Endothelial cell of umbilical vein (primary cell): ENCODE measurements around the gene ATP6V1F.

Source experiments
- EZH2 ChIP-seq: IDR thresholded peaks from 2 replicates; pipeline ENCODE4 v1.6.1; 2012; ENCODE audit warnings: borderline replicate concordance, low read depth, mild to moderate bottlenecking, moderate library complexity, low read length, inconsistent platforms; ENCODE audit not compliant: severe bottlenecking
- MAX ChIP-seq: IDR thresholded peaks from 2 replicates; pipeline ENCODE4 v1.6.1; 2011; ENCODE audit not compliant: insufficient read depth, insufficient read length
- MYC ChIP-seq: IDR thresholded peaks from one replicate; pipeline ENCODE4 v1.6.1; 2011; ENCODE audit warnings: mild to moderate bottlenecking, low read depth, low read length
- POLR2A ChIP-seq: IDR thresholded peaks from 2 replicates; pipeline ENCODE4 v1.6.1; 2012; ENCODE audit warnings: low read depth, mild to moderate bottlenecking, control low read depth, low read length
- POLR2AphosphoS5 ChIP-seq: IDR thresholded peaks from 2 replicates; pipeline ENCODE4 v1.6.1; 2012; ENCODE audit warnings: low read depth, mild to moderate bottlenecking, control low read depth, low read length, moderate library complexity; ENCODE audit not compliant: insufficient read depth
- TF ChIP-seq, protein P1 (sequence below), 2 donors: IDR thresholded peaks; 1 replicate in 1 of 2; 2 replicates in 1 of 2; pipeline ENCODE4 v1.5.1; 2011; ENCODE audit warnings: low read length in 2 of 2, mild to moderate bottlenecking in 2 of 2, moderate library complexity in 2 of 2, control low read depth in 1 of 2, inconsistent platforms in 1 of 2, low read depth in 1 of 2; ENCODE audit not compliant: insufficient read depth in 1 of 2; ENCODE audit errors: extremely low read depth in 1 of 2

DNA sequence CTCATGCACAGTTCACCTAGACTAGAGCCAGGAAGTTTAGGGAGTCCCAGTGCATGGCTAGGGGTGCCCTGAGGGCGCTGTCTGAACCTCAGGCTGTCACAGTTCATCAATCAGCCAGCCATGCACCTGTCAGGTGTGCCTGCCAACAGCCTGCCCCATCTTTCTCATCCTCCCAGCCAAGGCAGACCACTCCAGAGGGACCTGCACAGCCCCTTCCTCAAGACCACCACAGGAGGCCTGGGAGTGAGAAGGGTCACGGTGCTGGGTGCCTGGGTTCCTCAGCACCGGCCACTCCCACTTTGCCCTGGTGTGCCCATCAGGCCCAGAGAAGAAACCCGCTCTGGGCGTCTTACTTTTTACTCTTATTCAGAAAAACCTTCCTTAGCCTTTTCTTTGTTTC lies 8.4 kb downstream of the ATP6V1F start:
- TF ChIP-seq, protein P1, sequence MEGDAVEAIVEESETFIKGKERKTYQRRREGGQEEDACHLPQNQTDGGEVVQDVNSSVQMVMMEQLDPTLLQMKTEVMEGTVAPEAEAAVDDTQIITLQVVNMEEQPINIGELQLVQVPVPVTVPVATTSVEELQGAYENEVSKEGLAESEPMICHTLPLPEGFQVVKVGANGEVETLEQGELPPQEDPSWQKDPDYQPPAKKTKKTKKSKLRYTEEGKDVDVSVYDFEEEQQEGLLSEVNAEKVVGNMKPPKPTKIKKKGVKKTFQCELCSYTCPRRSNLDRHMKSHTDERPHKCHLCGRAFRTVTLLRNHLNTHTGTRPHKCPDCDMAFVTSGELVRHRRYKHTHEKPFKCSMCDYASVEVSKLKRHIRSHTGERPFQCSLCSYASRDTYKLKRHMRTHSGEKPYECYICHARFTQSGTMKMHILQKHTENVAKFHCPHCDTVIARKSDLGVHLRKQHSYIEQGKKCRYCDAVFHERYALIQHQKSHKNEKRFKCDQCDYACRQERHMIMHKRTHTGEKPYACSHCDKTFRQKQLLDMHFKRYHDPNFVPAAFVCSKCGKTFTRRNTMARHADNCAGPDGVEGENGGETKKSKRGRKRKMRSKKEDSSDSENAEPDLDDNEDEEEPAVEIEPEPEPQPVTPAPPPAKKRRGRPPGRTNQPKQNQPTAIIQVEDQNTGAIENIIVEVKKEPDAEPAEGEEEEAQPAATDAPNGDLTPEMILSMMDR (IDR thresholded peaks at IDR 0.05; ENCODE audit: extremely low read depth in 1 of 2, insufficient read depth in 1 of 2, low read depth in 1 of 2, low read length in 2 of 2): no peak
- TF ChIP-seq MYC (no peak), POLR2A (no peak), EZH2 (no peak), POLR2AphosphoS5 (no peak), MAX (no peak)
